ENCODE results near the gene CRAMP1. TPM values are rescaled to one million over a fixed set of nuclear protein-coding genes. Genes with fewer than 3 reads are reported as not detected.

The CRAMP1 gene
- total and polyA plus RNA-seq, 12 donors: 4.3 to 19.0 (median 9.9) TPM

DNA sequence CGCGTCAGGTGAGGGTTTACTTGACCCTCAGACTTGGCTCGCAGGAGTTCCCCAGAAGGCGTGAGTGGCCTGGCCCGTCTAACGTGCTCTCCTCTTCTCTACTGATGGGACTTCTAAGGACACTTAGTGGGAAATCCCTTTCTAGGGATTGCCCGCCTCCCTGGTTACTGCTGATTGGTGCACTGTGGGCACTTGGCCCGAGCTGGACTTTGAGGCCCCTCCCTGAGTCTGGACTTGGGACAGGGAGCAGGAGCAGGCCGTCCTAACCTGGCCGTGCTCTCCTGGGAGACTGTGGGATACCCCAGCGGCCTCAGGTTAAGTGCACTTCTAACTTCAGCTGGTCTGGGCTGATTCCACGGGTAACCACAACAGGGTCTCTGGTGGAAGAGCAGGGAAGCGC, 15.0 kb upstream of the CRAMP1 start:
- H3K36me3 ChIP-seq (replicated peaks in 1 of 2): no peaks in the 10 kb centered on the region
- H3K4me1 ChIP-seq (replicated peaks in 1 of 2): peaks cover 6 to 7% of the 10 kb centered on the region in 2 donors
- no peaks in the 10 kb centered on the region for H3K27me3 ChIP-seq
- DNase-seq: no peak
- WGBS, 4 donors: 88 to 94% (median 92%) methylated on average over 10 to 13 of the region's 13 CpGs
- H3K4me3 ChIP-seq: no peak overlapping the region
- intact Hi-C loops (cut with DNase I): no loop called here
- H3K9me3 ChIP-seq (replicated peaks in 1 of 3): no peaks in the 10 kb centered on the region
- H3K27ac ChIP-seq: no peak overlapping the region
- TF ChIP-seq CTCF (IDR thresholded peaks at IDR 0.05) (no peak), POLR2A (IDR thresholded peaks at IDR 0.05) (no peak)

GRCh38 chr16:1601031-1601430, 11.1 kb upstream of the CRAMP1 start:
- Histone ChIP-seq H3K36me3 (replicated peaks in 1 of 2) (peaks cover 0 to 6% of the 10 kb centered on the region in 2 donors), H3K27me3 (no peaks in the 10 kb centered on the region), H3K27ac (peak overlapping the region in 4 of 5 donors; percentile 14 to 96 (median 92)), H3K4me3 (no peak overlapping the region), H3K4me1 (replicated peaks in 1 of 2) (peaks cover 11 to 14% of the 10 kb centered on the region in 2 donors), H3K9me3 (replicated peaks in 1 of 3) (no peaks in the 10 kb centered on the region)
- intact Hi-C loops (cut with DNase I): no loop called here
- no peak for DNase-seq
- TF ChIP-seq CTCF (IDR thresholded peaks at IDR 0.05): no peak
- no peak for TF ChIP-seq POLR2A (IDR thresholded peaks at IDR 0.05)
- WGBS, 4 donors: 86 to 95% (median 92%) methylated on average over 6 to 7 of the region's 7 CpGs

DNA sequence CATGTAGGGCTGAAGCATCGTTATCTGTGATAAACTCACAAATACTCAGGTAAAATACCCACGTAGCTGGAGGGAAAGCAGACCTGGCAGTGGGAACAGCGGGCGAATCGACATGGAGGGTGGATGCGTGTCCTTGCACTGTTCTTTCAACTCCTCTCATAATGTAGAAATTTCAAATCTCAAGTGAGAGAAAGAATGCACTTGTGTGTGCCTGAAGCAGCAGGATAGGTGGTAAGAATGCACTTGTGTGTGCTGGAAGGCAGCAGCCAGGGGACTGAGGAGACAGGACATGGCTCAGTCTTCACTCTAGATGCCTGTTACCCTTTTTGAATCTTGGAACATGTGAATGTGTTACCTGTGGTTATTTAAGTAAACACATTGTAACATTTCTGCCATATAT, 10.7 kb upstream of the CRAMP1 start:
- Histone ChIP-seq H3K4me1 (replicated peaks in 1 of 2) (peaks cover 11 to 14% of the 10 kb centered on the region in 2 donors), H3K36me3 (replicated peaks in 1 of 2) (peaks cover 0 to 11% of the 10 kb centered on the region in 2 donors), H3K27me3 (no peaks in the 10 kb centered on the region), H3K9me3 (replicated peaks in 1 of 3) (no peaks in the 10 kb centered on the region), H3K4me3 (no peak overlapping the region), H3K27ac (peak overlapping the region; percentile 70 to 96 (median 89))
- WGBS, 4 donors: 93 to 97% (median 94%) methylated on average over 6 of the region's 6 CpGs
- intact Hi-C loops (cut with DNase I): no loop called here
- no peak for DNase-seq
- TF ChIP-seq POLR2A (IDR thresholded peaks at IDR 0.05) (no peak), CTCF (IDR thresholded peaks at IDR 0.05) (no peak)

DNA sequence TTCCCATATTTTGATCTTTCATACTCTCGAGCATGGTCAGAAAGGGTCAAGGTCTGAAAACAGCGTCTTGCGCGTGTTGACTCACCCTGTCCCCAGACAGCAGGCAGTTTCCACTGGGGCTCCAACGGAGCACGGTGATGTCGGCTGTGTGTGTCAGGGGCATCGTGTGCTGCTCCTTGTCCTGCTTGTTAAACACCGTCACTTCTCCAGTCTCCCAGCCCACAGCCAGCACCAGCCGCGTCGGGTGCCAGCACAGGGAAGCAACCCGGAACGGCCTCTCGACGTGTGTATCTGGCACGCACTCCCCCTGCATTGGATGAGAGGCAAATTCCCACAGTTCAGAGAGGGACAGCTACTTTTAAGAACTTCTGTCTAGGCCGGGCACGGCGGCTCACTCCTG, 9.9 kb upstream of the CRAMP1 start:
- intact Hi-C loops (cut with DNase I): no loop called here

More for the DNA sequence above, 9.9 kb upstream of the CRAMP1 start:
- peak; percentile 82 to 96 (median 94) for DNase-seq
- Histone ChIP-seq H3K36me3 (replicated peaks in 1 of 2) (peaks cover 0 to 19% of the 10 kb centered on the region in 2 donors), H3K9me3 (replicated peaks in 1 of 3) (no peaks in the 10 kb centered on the region), H3K4me1 (replicated peaks in 1 of 2) (peaks cover 11 to 14% of the 10 kb centered on the region in 2 donors), H3K27ac (peak overlapping the region; percentile 70 to 96 (median 89)), H3K27me3 (no peaks in the 10 kb centered on the region), H3K4me3 (no peak overlapping the region)
- TF ChIP-seq CTCF (IDR thresholded peaks at IDR 0.05) (no peak), POLR2A (IDR thresholded peaks at IDR 0.05) (peak; percentile 39 to 85)
- 50 to 79% (median 53%) methylated on average over 12 to 20 of the region's 20 CpGs for WGBS, 4 donors

Data from adrenal gland (tissue), 12 donors.